SK-N-MC (cell line): ENCODE results near the gene LITAF.

Experiments used
- EZH2 ChIP-seq: fragments of 200-600 bp; sonication (generic); IDR thresholded peaks from one replicate; pipeline ENCODE4 v1.6.1; 2017; ENCODE audit warnings: antibody characterized with exemption
- FOXP2 ChIP-seq: optimal IDR thresholded peaks from 2 replicates; pipeline ENCODE3; 2011; ENCODE audit warnings: mild to moderate bottlenecking, moderate library complexity; ENCODE audit not compliant: insufficient read depth; ENCODE audit errors: extremely low read length, control extremely low read depth
- POLR2AphosphoS5 ChIP-seq: IDR thresholded peaks from 2 replicates; pipeline ENCODE4 v1.6.1; 2012; ENCODE audit warnings: mild to moderate bottlenecking, low read depth, low read length, borderline replicate concordance

DNA sequence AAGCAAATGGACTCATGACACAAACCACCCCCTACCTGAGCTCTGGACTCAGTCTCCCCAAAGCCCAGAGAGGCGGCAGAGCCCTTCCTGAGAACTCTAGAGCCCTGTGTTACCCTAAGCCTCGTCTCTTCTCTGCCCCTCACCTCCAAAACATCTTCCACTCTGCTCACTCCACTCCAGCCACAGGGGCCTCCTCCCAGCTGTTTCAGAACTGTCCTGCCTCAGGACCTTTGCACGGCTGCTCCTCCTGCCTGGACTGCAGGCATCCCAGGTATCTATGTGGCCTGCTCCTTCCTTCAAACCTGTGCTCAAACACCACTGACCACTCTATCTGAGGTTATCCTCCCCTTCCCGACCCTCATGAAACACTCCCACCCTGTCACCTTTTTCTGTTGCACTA, 12.9 kb upstream of the LITAF start:
- TF ChIP-seq EZH2 = no peak
- TF ChIP-seq POLR2AphosphoS5 = no peak
- TF ChIP-seq FOXP2 = no peak
